ENCODE data around the gene KIZ.

- no peak for TF ChIP-seq CTCF (IDR thresholded peaks at IDR 0.05; ENCODE audit: poor library complexity)
- TF ChIP-seq EZH2 (IDR thresholded peaks at IDR 0.05; ENCODE audit: borderline replicate concordance) = no peak
Observed at GRCh38 chr20:21104466-21104761, 21.5 kb upstream of the KIZ start.
